Measurements from ENCODE around the gene NIFK.

The NIFK gene

GRCh38 chr2:121736462-121737336, at the start of gene NIFK:
Gene NIFK, minus strand, starts transcription at chr2:121736875. Its CDS starts 25 bp downstream, at chr2:121736850.
- Histone ChIP-seq H3K9me3 (ENCODE audit: control insufficient read depth, insufficient read depth, low read depth, low read length) (no peaks in the 10 kb centered on the region), H3K4me3 (ENCODE audit: low read depth, low read length) (peak within 1 kb of the TSS; percentile 96), H3K4me1 (ENCODE audit: control insufficient read depth, insufficient read depth, low read length) (no peaks in the 10 kb centered on the region), H3K36me3 (ENCODE audit: control insufficient read depth in 2 of 2, insufficient read depth in 1 of 2, low read length in 2 of 2) (peaks cover 26 to 31% of the 10 kb centered on the region in 2 experiments), H3K27ac (ENCODE audit: extremely low read depth, low read depth, low read length) (peak within 1 kb of the TSS; percentile 84)
- ChIA-PET POLR2A (interaction anchor here (0.6 to 3.1 kb wide), 14 partner anchors 11 to 857 kb away, joined by 3 to 18 read pairs (median 6); partner anchors contain the start of genes CLASP1, RNU4ATAC and TSN), CTCF (interaction anchor here (0.9 kb wide), 1 partner anchor 71 kb away, joined by 3 read pairs; no protein-coding TSS in a partner anchor)
- no peak for TF ChIP-seq HOXA7 (CRISPR knock-in tag; IDR thresholded peaks at IDR 0.05; ENCODE audit: borderline replicate concordance)
- 0 out of 2 replicates have a peak, but pooled peaks have one; percentile 41 for TF ChIP-seq ZFP37 (tag by site-specific recombination; IDR thresholded peaks at IDR 0.05)
- TF ChIP-seq ZSCAN16 (tag by site-specific recombination; IDR thresholded peaks at IDR 0.05), result no peak
- peak; percentile 80 for TF ChIP-seq SP3 (tag by site-specific recombination; IDR thresholded peaks at IDR 0.05)
- TF ChIP-seq ZNF433 (tag by site-specific recombination; IDR thresholded peaks at IDR 0.05; ENCODE audit: low read depth), result no peak
- 0 out of 2 replicates have a peak, but pooled peaks have one; percentile 39 for TF ChIP-seq ZNF2 (tag by site-specific recombination; IDR thresholded peaks at IDR 0.05)
- TF ChIP-seq ZNF660 (tag by site-specific recombination; IDR thresholded peaks at IDR 0.05), result 0 out of 2 replicates have a peak, but pooled peaks have one; percentile 7
- peak; percentile 88 for TF ChIP-seq SP2 (tag by site-specific recombination; IDR thresholded peaks at IDR 0.05)
- TF ChIP-seq ZNF501 (tag by site-specific recombination; IDR thresholded peaks at IDR 0.05), result peak; percentile 77
- no peak for TF ChIP-seq ZNF768 (tag by site-specific recombination; IDR thresholded peaks at IDR 0.05)
- TF ChIP-seq, protein P1, sequence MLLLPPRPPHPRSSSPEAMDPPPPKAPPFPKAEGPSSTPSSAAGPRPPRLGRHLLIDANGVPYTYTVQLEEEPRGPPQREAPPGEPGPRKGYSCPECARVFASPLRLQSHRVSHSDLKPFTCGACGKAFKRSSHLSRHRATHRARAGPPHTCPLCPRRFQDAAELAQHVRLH (tag by site-specific recombination; IDR thresholded peaks at IDR 0.05), result peak; percentile 93
- no peak for TF ChIP-seq ZNF18 (tag by site-specific recombination; IDR thresholded peaks at IDR 0.05)
- no peak for TF ChIP-seq GLI4 (tag by site-specific recombination; IDR thresholded peaks at IDR 0.05)
- TF ChIP-seq ZNF777 (tag by site-specific recombination; IDR thresholded peaks at IDR 0.05; ENCODE audit: borderline replicate concordance), result no peak
- peak; percentile 60 for TF ChIP-seq ZBTB26 (tag by site-specific recombination; optimal IDR thresholded peaks at IDR 0.05)
- TF ChIP-seq, protein P2, sequence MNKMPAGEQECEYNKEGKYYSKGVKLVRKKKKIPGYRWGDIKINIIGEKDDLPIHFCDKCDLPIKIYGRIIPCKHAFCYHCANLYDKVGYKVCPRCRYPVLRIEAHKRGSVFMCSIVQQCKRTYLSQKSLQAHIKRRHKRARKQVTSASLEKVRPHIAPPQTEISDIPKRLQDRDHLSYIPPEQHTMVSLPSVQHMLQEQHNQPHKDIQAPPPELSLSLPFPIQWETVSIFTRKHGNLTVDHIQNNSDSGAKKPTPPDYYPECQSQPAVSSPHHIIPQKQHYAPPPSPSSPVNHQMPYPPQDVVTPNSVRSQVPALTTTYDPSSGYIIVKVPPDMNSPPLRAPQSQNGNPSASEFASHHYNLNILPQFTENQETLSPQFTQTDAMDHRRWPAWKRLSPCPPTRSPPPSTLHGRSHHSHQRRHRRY (tag by site-specific recombination; IDR thresholded peaks at IDR 0.05), result no peak
- no peak for TF ChIP-seq ZNF24 (tag by site-specific recombination; IDR thresholded peaks at IDR 0.05)
- no peak for TF ChIP-seq ZNF514 (tag by site-specific recombination; IDR thresholded peaks at IDR 0.05)
- peak; percentile 98 for TF ChIP-seq KLF9 (tag by site-specific recombination; IDR thresholded peaks at IDR 0.05; ENCODE audit: low read depth)
- TF ChIP-seq KLF10 (tag by site-specific recombination; IDR thresholded peaks at IDR 0.05), result peak; percentile 95
- TF ChIP-seq ZNF549 (tag by site-specific recombination; IDR thresholded peaks at IDR 0.05), result no peak
- TF ChIP-seq ZNF121 (tag by site-specific recombination; IDR thresholded peaks at IDR 0.05), result peak; percentile 21; the same call in 1 of the 2 replicates
- TF ChIP-seq, protein P3, sequence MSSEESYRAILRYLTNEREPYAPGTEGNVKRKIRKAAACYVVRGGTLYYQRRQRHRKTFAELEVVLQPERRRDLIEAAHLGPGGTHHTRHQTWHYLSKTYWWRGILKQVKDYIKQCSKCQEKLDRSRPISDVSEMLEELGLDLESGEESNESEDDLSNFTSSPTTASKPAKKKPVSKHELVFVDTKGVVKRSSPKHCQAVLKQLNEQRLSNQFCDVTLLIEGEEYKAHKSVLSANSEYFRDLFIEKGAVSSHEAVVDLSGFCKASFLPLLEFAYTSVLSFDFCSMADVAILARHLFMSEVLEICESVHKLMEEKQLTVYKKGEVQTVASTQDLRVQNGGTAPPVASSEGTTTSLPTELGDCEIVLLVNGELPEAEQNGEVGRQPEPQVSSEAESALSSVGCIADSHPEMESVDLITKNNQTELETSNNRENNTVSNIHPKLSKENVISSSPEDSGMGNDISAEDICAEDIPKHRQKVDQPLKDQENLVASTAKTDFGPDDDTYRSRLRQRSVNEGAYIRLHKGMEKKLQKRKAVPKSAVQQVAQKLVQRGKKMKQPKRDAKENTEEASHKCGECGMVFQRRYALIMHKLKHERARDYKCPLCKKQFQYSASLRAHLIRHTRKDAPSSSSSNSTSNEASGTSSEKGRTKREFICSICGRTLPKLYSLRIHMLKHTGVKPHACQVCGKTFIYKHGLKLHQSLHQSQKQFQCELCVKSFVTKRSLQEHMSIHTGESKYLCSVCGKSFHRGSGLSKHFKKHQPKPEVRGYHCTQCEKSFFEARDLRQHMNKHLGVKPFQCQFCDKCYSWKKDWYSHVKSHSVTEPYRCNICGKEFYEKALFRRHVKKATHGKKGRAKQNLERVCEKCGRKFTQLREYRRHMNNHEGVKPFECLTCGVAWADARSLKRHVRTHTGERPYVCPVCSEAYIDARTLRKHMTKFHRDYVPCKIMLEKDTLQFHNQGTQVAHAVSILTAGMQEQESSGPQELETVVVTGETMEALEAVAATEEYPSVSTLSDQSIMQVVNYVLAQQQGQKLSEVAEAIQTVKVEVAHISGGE (tag by site-specific recombination; conservative IDR thresholded peaks at IDR 0.05; ENCODE audit: low read depth), result peak; percentile 93
- TF ChIP-seq ZNF114 (tag by site-specific recombination; IDR thresholded peaks at IDR 0.05), result no peak
- peak; percentile 53; the same call in 1 of the 2 replicates for TF ChIP-seq YY1 (tag by site-specific recombination; IDR thresholded peaks at IDR 0.05)
- peak; percentile 95 for TF ChIP-seq KLF1 (tag by site-specific recombination; IDR thresholded peaks at IDR 0.05)

Measured in HEK293 (cell line).